Endothelial cell (in vitro differentiated cells): Measurements from ENCODE around the gene PLA2G3. TPM values are rescaled to one million over a fixed set of nuclear protein-coding genes. Genes with fewer than 3 reads are reported as not detected.

ENCODE experiments used
- DNase-seq: peaks from one replicate; pipeline ENCODE4 v3.0.0; 2021; ENCODE audit warnings: low spot score
- H3K27ac Mint-ChIP-seq: one replicate; pipeline ENCODE4 v1.8.0; 2021; ENCODE audit warnings: mixed read lengths, inconsistent platforms; ENCODE audit not compliant: unreplicated experiment
- H3K27me3 Mint-ChIP-seq: one replicate; pipeline ENCODE4 v1.8.0; 2021; ENCODE audit warnings: mild to moderate bottlenecking, moderate library complexity, mixed read lengths, inconsistent platforms; ENCODE audit not compliant: unreplicated experiment
- H3K36me3 Mint-ChIP-seq: one replicate; pipeline ENCODE4 v1.8.0; 2021; ENCODE audit warnings: mild to moderate bottlenecking, low read depth, mixed read lengths, inconsistent platforms; ENCODE audit not compliant: unreplicated experiment
- H3K4me1 Mint-ChIP-seq: one replicate; pipeline ENCODE4 v1.8.0; 2021; ENCODE audit warnings: mild to moderate bottlenecking, mixed read lengths, inconsistent platforms; ENCODE audit not compliant: unreplicated experiment
- H3K4me3 Mint-ChIP-seq: one replicate; pipeline ENCODE4 v1.8.0; 2021; ENCODE audit warnings: mild to moderate bottlenecking, mixed read lengths, inconsistent platforms; ENCODE audit not compliant: unreplicated experiment
- H3K9me3 Mint-ChIP-seq: one replicate; pipeline ENCODE4 v1.8.0; 2021; ENCODE audit warnings: mixed read lengths, inconsistent platforms; ENCODE audit not compliant: unreplicated experiment
- CTCF ChIP-seq: fragments of 200-600 bp; sonication (generic); IDR thresholded peaks from one replicate; pipeline ENCODE4 v1.5.0; 2021; ENCODE audit warnings: antibody characterized with exemption; ENCODE audit not compliant: unreplicated experiment
- total RNA-seq: library from RNA; stranded (reverse); fragmentation: NEBNext Ultra II Directional; extraction: Animal tissue kit (Norgen Biotek cat#: 25700); gene quantifications from one replicate; pipeline ENCODE4 v1.2.1, GENCODE V29; 2021; ENCODE audit not compliant: unreplicated experiment

Gene PLA2G3
- total RNA-seq, 1 donor from 2014 or later, result 2.8 TPM

DNA sequence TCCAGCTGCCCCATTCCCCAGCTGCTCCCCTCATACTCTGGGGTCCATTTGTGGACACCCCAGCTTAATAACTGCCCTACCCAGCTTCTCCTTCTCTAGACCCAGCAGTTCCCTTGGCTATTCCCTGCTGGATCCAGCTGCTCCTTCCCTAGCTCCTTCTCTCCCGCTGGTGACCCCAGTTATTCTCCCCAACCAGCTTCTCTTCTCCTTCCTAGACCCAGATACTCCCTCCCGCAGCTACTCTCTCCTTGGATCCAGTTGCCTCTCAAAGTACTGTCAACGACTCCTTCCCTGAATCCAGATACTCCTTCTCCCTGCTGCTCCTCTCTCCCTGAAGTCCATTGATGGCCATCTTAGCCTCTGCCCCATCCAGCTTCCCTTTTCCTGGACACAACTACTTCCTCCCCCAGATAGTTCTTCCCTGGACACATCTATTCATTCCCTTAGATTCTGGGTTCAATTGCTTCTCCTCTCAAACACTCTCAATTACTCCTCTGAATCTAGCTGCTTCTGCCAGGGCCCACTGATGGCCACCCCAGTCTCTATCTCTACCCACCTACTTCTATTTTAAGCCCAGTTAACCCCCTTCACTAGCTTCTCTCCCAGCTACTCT lies 44.6 kb downstream of the PLA2G3 start:
- H3K36me3 Mint-ChIP-seq, result peaks cover 45% of the 10 kb centered on the region
- H3K4me1 Mint-ChIP-seq, result peaks cover 23% of the 10 kb centered on the region
- peak overlapping the region; percentile 57 for H3K27ac Mint-ChIP-seq
- H3K9me3 Mint-ChIP-seq, result no peaks in the 10 kb centered on the region
- DNase-seq, result no peak
- H3K27me3 Mint-ChIP-seq, result peaks cover 12% of the 10 kb centered on the region
- H3K4me3 Mint-ChIP-seq, result peak overlapping the region; percentile 57
- no peak for TF ChIP-seq CTCF

GRCh38 chr22:31094741-31095140 lies 45.6 kb downstream of the PLA2G3 start:
- H3K9me3 Mint-ChIP-seq, result no peaks in the 10 kb centered on the region
- TF ChIP-seq CTCF, result no peak
- H3K36me3 Mint-ChIP-seq, result peaks cover 47% of the 10 kb centered on the region
- H3K4me3 Mint-ChIP-seq, result peak overlapping the region; percentile 59
- peaks cover 12% of the 10 kb centered on the region for H3K27me3 Mint-ChIP-seq
- DNase-seq, result no peak
- peaks cover 23% of the 10 kb centered on the region for H3K4me1 Mint-ChIP-seq
- no peak overlapping the region for H3K27ac Mint-ChIP-seq

- peak overlapping the region; percentile 51 for H3K4me3 Mint-ChIP-seq
- peaks cover 12% of the 10 kb centered on the region for H3K27me3 Mint-ChIP-seq
- no peak overlapping the region for H3K27ac Mint-ChIP-seq
- no peak for DNase-seq
- no peaks in the 10 kb centered on the region for H3K9me3 Mint-ChIP-seq
- peaks cover 23% of the 10 kb centered on the region for H3K4me1 Mint-ChIP-seq
- TF ChIP-seq CTCF, result no peak
- peaks cover 48% of the 10 kb centered on the region for H3K36me3 Mint-ChIP-seq
Measured at GRCh38 chr22:31094021-31094551, 46.2 kb downstream of the PLA2G3 start.

DNA sequence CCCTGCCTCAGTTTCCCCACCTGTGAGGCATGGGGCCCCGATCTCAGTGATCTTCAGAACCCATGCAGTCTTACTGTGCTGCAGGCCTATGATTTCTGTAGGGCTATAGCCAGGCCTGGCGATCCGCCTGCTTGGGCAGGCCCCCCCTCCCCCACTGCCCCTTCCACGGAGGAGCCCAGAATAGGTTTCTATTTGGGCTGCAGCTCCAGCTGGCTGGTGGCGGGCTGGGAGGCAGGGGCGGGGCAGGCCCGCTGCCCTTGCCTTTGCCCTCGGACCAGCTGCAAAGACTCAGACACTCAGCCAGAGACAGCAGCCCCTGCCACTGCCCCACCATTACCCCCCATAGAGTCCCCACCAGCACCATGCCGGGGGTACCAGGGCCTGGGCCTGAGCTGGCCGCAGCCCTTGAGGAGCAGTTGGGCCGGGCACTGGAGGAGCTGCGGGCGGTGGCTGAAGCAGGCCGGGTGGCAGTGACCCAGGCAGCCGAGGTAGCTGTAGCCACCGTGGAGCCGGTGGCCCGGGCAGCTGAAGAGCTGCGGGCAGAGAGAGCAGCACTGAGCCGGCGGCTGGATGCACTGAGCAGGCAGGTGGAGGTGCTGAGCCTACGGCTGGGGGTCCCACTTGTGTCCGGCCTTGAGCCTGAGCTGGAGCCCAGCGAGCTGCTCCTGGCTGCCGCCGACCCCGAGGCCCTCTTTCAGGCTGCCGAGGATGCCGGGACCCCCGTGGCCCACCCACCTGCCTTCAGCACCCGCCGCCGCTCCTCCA lies 47.0 kb downstream of the PLA2G3 start:
- TF ChIP-seq CTCF, result no peak
- peaks cover 23% of the 10 kb centered on the region for H3K4me1 Mint-ChIP-seq
- no peak overlapping the region for H3K4me3 Mint-ChIP-seq
- H3K9me3 Mint-ChIP-seq, result no peaks in the 10 kb centered on the region
- H3K36me3 Mint-ChIP-seq, result peaks cover 52% of the 10 kb centered on the region
- no peak for DNase-seq
- peaks cover 10% of the 10 kb centered on the region for H3K27me3 Mint-ChIP-seq
- no peak overlapping the region for H3K27ac Mint-ChIP-seq

DNA sequence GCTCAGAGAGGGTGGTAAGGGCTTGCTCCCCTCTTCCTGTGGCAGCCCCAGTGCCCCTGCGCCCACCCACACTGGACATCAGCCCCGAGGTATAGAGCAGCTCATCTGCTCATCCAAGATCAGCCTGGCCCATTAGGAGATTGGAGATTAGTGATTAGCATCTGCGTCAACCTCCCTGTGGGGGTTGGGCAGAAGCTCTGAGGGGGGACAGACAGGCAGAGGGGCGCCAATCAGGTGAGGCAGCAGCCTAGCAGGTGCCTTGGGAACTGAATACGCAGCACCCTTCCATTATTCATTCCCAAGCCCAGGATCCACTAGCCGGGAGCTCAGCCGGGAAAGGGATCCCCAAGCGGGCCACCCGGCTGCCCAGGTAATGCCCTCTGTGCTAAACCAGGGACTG lies 48.1 kb downstream of the PLA2G3 start:
- Mint-ChIP-seq H3K9me3 (no peaks in the 10 kb centered on the region), H3K27me3 (peaks cover 10% of the 10 kb centered on the region), H3K4me3 (peak overlapping the region; percentile 60), H3K27ac (peak overlapping the region; percentile 30), H3K4me1 (peaks cover 23% of the 10 kb centered on the region), H3K36me3 (peaks cover 48% of the 10 kb centered on the region)
- no peak for TF ChIP-seq CTCF
- DNase-seq, result no peak
